ENCODE measurements around the gene ATP6V1E1.

- no peak for TF ChIP-seq ARNTL (CRISPR knock-in tag; IDR thresholded peaks at IDR 0.05; ENCODE audit: borderline replicate concordance, low read depth)
- TF ChIP-seq POU6F1 (CRISPR knock-in tag; IDR thresholded peaks at IDR 0.05; ENCODE audit: borderline replicate concordance, low read depth), result no peak
- no peak for TF ChIP-seq PATZ1 (CRISPR knock-in tag; IDR thresholded peaks at IDR 0.05; ENCODE audit: borderline replicate concordance)
- no peak for TF ChIP-seq GLIS3 (CRISPR knock-in tag; IDR thresholded peaks at IDR 0.05)
- TF ChIP-seq ZFP30 (CRISPR knock-in tag; IDR thresholded peaks at IDR 0.05), result no peak
- TF ChIP-seq ESRRG (CRISPR knock-in tag; IDR thresholded peaks at IDR 0.05), result no peak
- TF ChIP-seq TOX (CRISPR knock-in tag; IDR thresholded peaks at IDR 0.05; ENCODE audit: borderline replicate concordance), result no peak
These were observed 16.5 kb downstream of the ATP6V1E1 start for GRCh38 chr22:17612057-17612456.

Measured in SK-N-SH treated with all-trans-retinoic acid at 6 μM for 48 hours (cell line).